Esophagus squamous epithelium (tissue), 5 donors: ENCODE data around the gene PARPBP. TPM values are rescaled to one million over a fixed set of nuclear protein-coding genes. Genes with fewer than 3 reads are reported as not detected.
"Not testable (repeated sequence)": the region's sequence is repeated elsewhere in the genome, so short reads cannot be mapped to it uniquely, and the experiment has no call there.

Source experiments
- DNase-seq: peaks from one replicate; lab custom pipeline; 2025; lab: John Stamatoyannopoulos, UW
- H3K27ac ChIP-seq, 4 donors: fragments of 200-600 bp; sonication (generic); one replicate each; pipeline ENCODE4 v1.5.1; 2016 to 2019; ENCODE audit warnings: mild to moderate bottlenecking in 1 of 4
- H3K27me3 ChIP-seq, 4 donors: fragments of 200-600 bp; sonication (generic); 1 replicate in 3 of 4; 2 replicates in 1 of 4; pipeline versions ENCODE4 v1.5.1 to v1.6.0; 2017 to 2021; ENCODE audit warnings: antibody characterized with exemption in 1 of 4
- H3K36me3 ChIP-seq, 3 donors: fragments of 200-600 bp; sonication (generic); one replicate each; pipeline ENCODE4 v1.5.1; 2016 to 2019
- H3K4me1 ChIP-seq, 3 donors: fragments of 200-600 bp; sonication (generic); one replicate each; pipeline ENCODE4 v1.5.1; 2017 to 2019
- H3K4me3 ChIP-seq, 4 donors: fragments of 200-600 bp; sonication (generic); 1 replicate in 3 of 4; 2 replicates in 1 of 4; pipeline ENCODE4 v1.5.1; 2016 to 2019; ENCODE audit warnings: mild to moderate bottlenecking in 2 of 4, moderate library complexity in 1 of 4
- H3K9me3 ChIP-seq, 3 donors: fragments of 200-600 bp; sonication (generic); one replicate each; pipeline ENCODE4 v1.5.1; 2016 to 2019
- CTCF ChIP-seq, 6 experiments: fragments of 450-650 bp in 4 of 6; fragments of 200-600 bp in 2 of 6; sonication (generic) in 2 of 6; IDR thresholded peaks; one replicate each; pipeline ENCODE4 v1.5.1; 2016 to 2019; ENCODE audit warnings: antibody characterized with exemption in 6 of 6, mild to moderate bottlenecking in 4 of 6, moderate library complexity in 4 of 6
- POLR2A ChIP-seq, 4 donors: fragments of 450-650 bp; IDR thresholded peaks; one replicate each; pipeline ENCODE4 v1.6.1; 2017; ENCODE audit warnings: antibody characterized with exemption in 4 of 4, mild to moderate bottlenecking in 4 of 4, moderate library complexity in 3 of 4
- WGBS, 2 donors: methylation state at CpG; one replicate each; pipeline ENCODE4 v1.1.5; 2018; 5-methylcytosine and 5-hydroxymethylcytosine counted together
- intact Hi-C: fragments of 100-400 bp; cut with DNase I; formaldehyde crosslinking; loops from one replicate; pipeline ENCODE4 v1.15.0; 2022
- total RNA-seq, 4 donors: library from RNA; depleted of rRNA; stranded (reverse); fragments of >200 nt; gene quantifications; one replicate each; pipeline ENCODE4 v1.1.0, GENCODE V29; 2016
- donor health status: DM: yes; HTN: yes; CAD: no.

Gene PARPBP, protein sequence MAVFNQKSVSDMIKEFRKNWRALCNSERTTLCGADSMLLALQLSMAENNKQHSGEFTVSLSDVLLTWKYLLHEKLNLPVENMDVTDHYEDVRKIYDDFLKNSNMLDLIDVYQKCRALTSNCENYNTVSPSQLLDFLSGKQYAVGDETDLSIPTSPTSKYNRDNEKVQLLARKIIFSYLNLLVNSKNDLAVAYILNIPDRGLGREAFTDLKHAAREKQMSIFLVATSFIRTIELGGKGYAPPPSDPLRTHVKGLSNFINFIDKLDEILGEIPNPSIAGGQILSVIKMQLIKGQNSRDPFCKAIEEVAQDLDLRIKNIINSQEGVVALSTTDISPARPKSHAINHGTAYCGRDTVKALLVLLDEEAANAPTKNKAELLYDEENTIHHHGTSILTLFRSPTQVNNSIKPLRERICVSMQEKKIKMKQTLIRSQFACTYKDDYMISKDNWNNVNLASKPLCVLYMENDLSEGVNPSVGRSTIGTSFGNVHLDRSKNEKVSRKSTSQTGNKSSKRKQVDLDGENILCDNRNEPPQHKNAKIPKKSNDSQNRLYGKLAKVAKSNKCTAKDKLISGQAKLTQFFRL
- 10 to 100 TPM in 2 of 4 donors, 1 to 10 TPM in 2; 6.1 to 13.3 (median 8.7) TPM for total RNA-seq

DNA sequence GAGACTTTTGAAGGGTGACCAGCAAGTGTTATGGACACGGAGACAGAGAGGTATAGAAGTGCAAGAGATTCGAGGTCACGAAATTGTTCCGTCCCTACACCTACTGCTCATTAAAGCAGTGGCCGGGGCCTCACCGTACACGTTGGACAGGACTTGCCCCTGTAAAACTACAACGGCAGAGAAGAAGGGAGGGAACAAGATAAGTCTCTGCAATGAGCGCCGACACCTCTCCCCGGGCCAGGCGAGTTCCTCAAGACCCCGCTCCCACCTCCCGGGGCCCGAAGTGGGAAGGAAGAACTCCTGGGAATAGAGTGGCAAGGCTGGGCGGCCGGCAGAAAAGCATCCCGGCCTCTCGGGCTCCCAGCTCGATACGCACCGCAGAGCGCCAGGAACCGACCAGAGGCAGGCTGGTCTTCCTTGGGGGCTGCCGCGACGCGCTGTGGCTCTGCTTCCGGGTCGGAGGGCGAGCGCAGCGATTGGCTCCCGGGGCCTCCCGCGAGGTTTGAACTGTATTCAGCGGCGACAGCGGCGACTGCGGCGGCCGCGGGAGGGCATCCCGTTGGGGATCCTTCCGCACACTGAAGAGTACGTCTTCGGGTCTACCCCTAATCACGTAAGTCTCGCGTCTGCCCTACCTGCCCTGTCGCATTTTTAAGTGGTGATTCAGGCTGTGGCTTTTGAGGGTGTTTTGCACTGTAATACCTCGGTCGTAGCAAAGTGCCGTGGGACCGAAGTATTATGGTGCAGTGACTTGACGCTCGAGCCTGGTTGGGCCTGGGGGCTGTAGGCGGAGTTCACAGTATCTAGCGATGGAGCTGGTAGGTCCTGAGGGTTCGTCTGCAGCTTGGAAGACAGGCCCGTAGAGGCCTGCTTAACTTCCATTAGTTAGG is at the start of gene PARPBP, which contains the start of gene NUP37:
PARPBP (plus strand) TSS at position 510 of the 890 bp plus-strand sequence. CDS start 3,706 bp downstream, outside the sequence.
NUP37 (minus strand) TSS at position 441 of the 890 bp plus-strand sequence. CDS start 1,596 bp downstream, outside the sequence.
- 0 to 1% methylated on average over 17 to 41 of the region's 62 CpGs for WGBS, 2 donors
- Histone ChIP-seq H3K9me3 (no peaks in the 10 kb centered on the region), H3K4me1 (peaks cover 7 to 33% (median 14%) of the 10 kb centered on the region in 3 donors), H3K27me3 (no peaks in the 10 kb centered on the region), H3K4me3 (peak within 1 kb of the TSS; percentile 66 to 88 (median 74)), H3K36me3 (peaks cover 0 to 28% (median 3%) of the 10 kb centered on the region in 3 donors), H3K27ac (peak within 1 kb of the TSS; percentile 88 to 95 (median 90))
- intact Hi-C loops, result no loop called here
- TF ChIP-seq POLR2A (IDR thresholded peaks at IDR 0.05) (peak in 2 of 4 donors; percentile 66 to 68), CTCF (IDR thresholded peaks at IDR 0.05) (peak in 1 of 6 experiments; percentile 17)
- DNase-seq, result peak; percentile 45

DNA sequence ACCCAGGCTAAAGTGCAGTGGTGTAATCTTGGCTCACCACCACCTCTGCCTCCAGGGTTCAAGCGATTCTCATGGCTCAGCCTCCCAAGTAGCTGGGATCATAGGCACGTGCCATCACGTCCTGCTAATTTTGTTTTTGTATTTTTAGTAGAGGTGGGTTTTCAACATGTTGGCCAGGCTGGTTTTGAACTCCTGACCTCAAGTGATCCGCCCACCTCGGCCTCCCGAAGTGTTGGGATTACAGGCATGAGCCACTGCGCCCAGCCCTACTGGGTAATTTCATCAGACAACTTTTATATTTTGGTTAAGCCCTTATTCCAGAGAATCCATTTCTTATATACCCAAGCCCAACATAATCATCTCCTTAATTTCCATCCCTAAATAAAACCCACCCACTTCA is 47.9 kb upstream of the PARPBP start:
- not testable (repeated sequence) for H3K27ac ChIP-seq
- WGBS, 2 donors, result 76 to 79% methylated on average over 7 of the region's 7 CpGs

DNA sequence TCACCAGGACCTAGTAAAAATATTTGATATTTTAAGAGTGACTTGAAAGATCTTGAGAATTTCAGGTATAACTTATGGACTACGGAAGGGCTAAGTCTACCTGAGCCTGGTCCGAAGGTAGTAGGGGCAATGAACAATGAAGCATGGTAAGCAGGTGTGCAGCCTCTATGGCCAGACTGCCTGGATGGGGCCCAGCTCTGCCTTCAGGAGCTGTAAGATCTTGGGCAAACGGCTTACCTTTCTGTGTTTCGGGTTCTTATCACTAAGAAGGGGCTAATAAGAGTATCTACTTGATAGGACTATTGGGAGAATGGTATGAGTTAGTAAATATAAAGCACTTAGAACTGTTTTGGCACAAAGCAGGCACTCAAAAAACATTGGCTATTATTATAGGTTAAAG is 39.1 kb upstream of the PARPBP start:
- 86 to 88% methylated on average over 4 of the region's 4 CpGs for WGBS, 2 donors
- Histone ChIP-seq H3K27ac (no peak overlapping the region), H3K4me3 (no peak overlapping the region), H3K4me1 (no peaks in the 10 kb centered on the region), H3K9me3 (no peaks in the 10 kb centered on the region), H3K27me3 (no peaks in the 10 kb centered on the region), H3K36me3 (peaks cover 3 to 97% (median 4%) of the 10 kb centered on the region in 3 donors)
- DNase-seq, result no peak
- intact Hi-C loops, result no loop called here
- no peak for TF ChIP-seq POLR2A (IDR thresholded peaks at IDR 0.05)
- no peak for TF ChIP-seq CTCF (IDR thresholded peaks at IDR 0.05)

More for the DNA sequence above, 47.9 kb upstream of the PARPBP start:
- intact Hi-C loops, H3K4me3 ChIP-seq, DNase-seq, H3K4me1 ChIP-seq, H3K9me3 ChIP-seq, H3K27me3 ChIP-seq: not testable (repeated sequence)
- peaks cover 0 to 42% (median 8%) of the 10 kb centered on the region in 3 donors for H3K36me3 ChIP-seq

GRCh38 chr12:102089228-102089835 is 30.7 kb upstream of the PARPBP start:
- H3K27ac ChIP-seq, H3K9me3 ChIP-seq, DNase-seq, H3K4me3 ChIP-seq, H3K4me1 ChIP-seq, H3K27me3 ChIP-seq, intact Hi-C loops: not testable (repeated sequence)
- 95 to 100% methylated on average over 5 to 8 of the region's 38 CpGs for WGBS, 2 donors
- peaks cover 0 to 31% (median 0%) of the 10 kb centered on the region in 3 donors for H3K36me3 ChIP-seq

DNA sequence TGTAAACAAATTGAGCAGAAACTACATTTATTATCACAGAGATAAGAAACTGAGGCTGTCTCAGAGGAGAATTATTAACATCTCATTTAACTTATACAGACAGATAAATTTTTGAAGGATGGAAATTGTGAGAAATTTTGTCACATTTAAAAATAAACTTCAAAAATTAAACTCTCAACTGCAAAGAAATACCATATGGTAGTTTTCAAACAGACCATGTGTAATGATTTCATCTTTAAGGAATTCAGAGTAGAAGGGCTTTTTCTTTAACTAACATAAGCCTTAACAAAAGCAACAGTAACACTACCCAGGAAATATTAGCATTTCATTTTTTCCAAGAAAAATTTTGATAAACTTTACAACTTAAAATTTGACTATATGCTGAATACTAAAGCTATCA is 26.7 kb upstream of the PARPBP start:
- TF ChIP-seq POLR2A (IDR thresholded peaks at IDR 0.05) (no peak), CTCF (IDR thresholded peaks at IDR 0.05) (no peak)
- no peak for DNase-seq
- intact Hi-C loops, result no loop called here

More for the DNA sequence above, 26.7 kb upstream of the PARPBP start:
- H3K4me3 ChIP-seq, result no peak overlapping the region
- no peaks in the 10 kb centered on the region for H3K27me3 ChIP-seq
- H3K9me3 ChIP-seq, result peaks cover 0 to 6% (median 0%) of the 10 kb centered on the region in 3 donors
- no peaks in the 10 kb centered on the region for H3K4me1 ChIP-seq
- H3K27ac ChIP-seq, result no peak overlapping the region
- H3K36me3 ChIP-seq, result peaks cover 0 to 47% (median 0%) of the 10 kb centered on the region in 3 donors
